ENCODE results near the gene EXOC6B.

EXOC6B gene

GRCh38 chr2:72128843-72129227 lies 697.0 kb downstream of the EXOC6B start:
- no peak for DNase-seq

DNA sequence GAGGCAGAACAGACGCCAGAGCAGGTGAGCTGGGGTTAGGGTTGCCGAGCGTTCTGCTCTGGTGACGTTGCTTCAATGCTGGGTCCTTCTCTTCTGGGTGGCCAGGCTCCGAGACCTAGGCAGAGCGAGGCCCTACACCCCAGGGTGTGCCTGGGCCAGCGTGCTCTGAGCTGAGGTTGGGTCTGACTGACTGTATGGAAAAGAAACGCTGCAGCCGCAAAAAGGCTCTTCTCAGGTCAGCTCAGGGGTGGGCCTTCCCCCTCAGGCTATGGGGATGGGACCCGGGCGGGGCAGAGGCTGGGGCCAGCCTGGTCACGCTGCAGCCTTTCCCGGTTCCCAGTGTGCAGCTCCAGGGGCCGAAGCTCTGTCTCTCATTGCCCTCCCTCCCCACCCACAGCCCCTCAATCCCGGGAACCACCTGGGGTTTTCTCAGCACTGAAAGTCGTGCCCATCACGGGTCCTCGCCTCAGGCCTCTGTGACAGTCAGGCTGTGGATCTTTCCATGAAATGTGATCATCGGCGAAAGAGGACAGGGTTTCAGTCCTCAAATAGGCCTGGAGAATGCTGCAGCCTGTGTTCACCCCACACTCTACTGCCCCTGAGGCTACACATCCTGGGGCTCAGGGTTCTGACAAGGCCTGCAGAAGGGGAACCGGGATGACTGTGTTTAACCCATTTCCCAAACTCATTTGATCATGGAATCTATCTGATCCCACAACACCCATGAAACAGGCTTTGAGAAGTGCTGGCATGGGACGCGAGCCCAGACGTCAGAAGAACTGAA lies 697.6 kb downstream of the EXOC6B start:
- no peak for DNase-seq

DNA sequence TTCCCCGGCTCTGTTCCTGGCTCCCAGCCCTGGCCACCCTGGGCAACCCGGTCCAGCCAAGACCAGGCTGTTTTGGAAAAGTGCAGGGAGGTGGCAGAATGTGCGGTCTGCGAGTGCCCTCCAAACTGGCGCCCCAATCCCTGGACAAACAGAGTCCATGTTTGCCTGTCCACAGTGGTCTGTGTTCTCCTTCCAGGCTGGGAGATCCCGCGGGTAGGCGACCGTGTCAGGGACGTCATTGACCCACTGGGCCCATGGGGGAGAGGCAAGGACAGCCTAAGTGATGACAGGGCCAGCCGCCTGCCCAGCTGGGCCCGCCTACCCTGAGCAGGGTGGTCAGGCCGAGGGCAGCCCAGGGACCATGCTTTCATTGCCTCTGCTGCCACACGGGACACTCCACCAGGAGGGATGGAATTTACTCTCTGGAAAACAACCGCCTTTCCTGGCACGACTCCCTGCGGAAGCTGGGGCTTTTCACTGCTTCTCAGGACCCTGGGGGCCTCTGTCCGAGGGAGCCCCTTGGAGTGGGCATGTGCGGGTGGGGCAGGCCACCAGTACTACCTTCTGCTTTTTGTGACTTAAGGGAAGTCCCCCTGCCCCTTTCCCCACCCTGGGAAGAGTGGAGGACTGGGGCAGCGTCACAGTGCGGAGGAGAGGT lies 698.3 kb downstream of the EXOC6B start:
- no peak for DNase-seq

- no peak for DNase-seq
Measured at GRCh38 chr2:72126186-72127100, 699.4 kb downstream of the EXOC6B start.
